NCI-H2227 (cell line): ENCODE results near the gene ZNF385D.
A peak's percentile ranks its signal among the peaks of the same experiment; 100 is the strongest.
"Not testable (repeated sequence)": the region's sequence is repeated elsewhere in the genome, so short reads cannot be mapped to it uniquely, and the experiment has no call there.

ENCODE experiments used
- DNase-seq: peaks from one replicate; lab custom pipeline; 2025; ENCODE audit not compliant: unreplicated experiment; lab: John Stamatoyannopoulos, UW

Gene ZNF385D

GRCh38 chr3:21393683-21394311 lies 357.2 kb downstream of the ZNF385D start:
- DNase-seq, result no peak

GRCh38 chr3:21392526-21392925 lies 358.5 kb downstream of the ZNF385D start:
- DNase-seq, result no peak

- peak; percentile 32 for DNase-seq
Measured at GRCh38 chr3:21390856-21391255, 360.2 kb downstream of the ZNF385D start.

GRCh38 chr3:21390136-21390535 lies 360.9 kb downstream of the ZNF385D start:
- peak; percentile 1 for DNase-seq

- not testable (repeated sequence) for DNase-seq
Measured at GRCh38 chr3:21387142-21387826, 363.7 kb downstream of the ZNF385D start.

- not testable (repeated sequence) for DNase-seq
Measured at GRCh38 chr3:21378036-21378435, 373.0 kb downstream of the ZNF385D start.

GRCh38 chr3:21377071-21377769 lies 373.8 kb downstream of the ZNF385D start:
- no peak for DNase-seq

GRCh38 chr3:21372316-21372715 lies 378.7 kb downstream of the ZNF385D start:
- DNase-seq, result no peak
